ENCODE data around the gene EPC1. TPM values are rescaled to one million over a fixed set of nuclear protein-coding genes. Genes with fewer than 3 reads are reported as not detected.
A peak's percentile ranks its signal among the peaks of the same experiment; 100 is the strongest.

Gene EPC1
- total and polyA plus RNA-seq, 10 of the 15 experiments (the other 5 are each of a cell fraction or from before 2014, with no cell fraction given): 6.8 to 59.2 (median 19.4) TPM

DNA sequence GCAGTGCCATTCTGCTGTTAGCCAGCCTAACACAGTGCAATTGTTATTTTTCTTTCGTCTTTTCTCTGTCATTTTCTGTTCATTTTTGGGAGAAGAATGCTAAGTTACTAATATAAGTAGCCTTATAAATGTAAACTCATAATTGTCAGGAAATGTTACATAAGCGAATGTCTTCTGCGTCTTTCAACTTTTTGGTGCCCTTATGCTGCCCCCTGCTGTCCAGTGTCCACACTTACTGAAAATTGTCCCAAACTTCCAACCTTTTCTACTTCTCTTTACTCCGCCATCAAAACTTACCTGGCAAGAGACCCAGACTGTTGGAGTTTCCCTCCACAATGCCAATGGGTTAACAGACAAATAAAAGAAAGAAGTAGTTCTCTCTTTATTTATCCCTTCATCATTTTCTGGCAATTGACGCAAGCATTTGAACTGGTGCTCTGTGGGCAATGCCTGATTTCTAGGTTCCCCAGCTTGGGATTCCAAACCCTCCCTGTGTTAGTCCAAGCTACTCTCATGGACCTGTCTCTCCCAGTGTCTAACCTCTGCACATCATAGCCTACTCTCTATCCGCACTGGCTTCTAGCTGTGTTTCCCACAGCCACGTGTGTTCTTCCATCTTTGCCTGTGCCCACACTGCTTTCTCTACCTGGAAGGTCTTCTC is 21.0 kb upstream of the EPC1 start (continued):
- no peak for TF ChIP-seq MEF2B (IDR thresholded peaks at IDR 0.05; ENCODE audit: partially characterized antibody, poor library complexity, severe bottlenecking)
- TF ChIP-seq NRF1 (conservative IDR thresholded peaks at IDR 0.05; ENCODE audit: low read depth, low read length): no peak
- no peak for TF ChIP-seq NBN (IDR thresholded peaks at IDR 0.05)
- TF ChIP-seq ETV6 (conservative IDR thresholded peaks at IDR 0.05 in 1 of 2, IDR thresholded peaks at IDR 0.05 in 1 of 2; ENCODE audit: borderline replicate concordance in 1 of 2, low read depth in 1 of 2): no peak
- TF ChIP-seq KDM1A (IDR thresholded peaks at IDR 0.05; ENCODE audit: borderline replicate concordance): no peak
- 0 out of 2 replicates have a peak, but pooled peaks have one; percentile 23 for TF ChIP-seq BMI1 (IDR thresholded peaks at IDR 0.05; ENCODE audit: borderline replicate concordance)
- no peak for TF ChIP-seq GATAD2B (conservative IDR thresholded peaks at IDR 0.05; ENCODE audit: low read depth)
- TF ChIP-seq TCF3 (IDR thresholded peaks at IDR 0.05; ENCODE audit: borderline replicate concordance, insufficient read depth, low read depth, low read length): no peak
- no peak for TF ChIP-seq SUZ12 (IDR thresholded peaks at IDR 0.05; ENCODE audit: unreplicated experiment)
- TF ChIP-seq, protein P1, sequence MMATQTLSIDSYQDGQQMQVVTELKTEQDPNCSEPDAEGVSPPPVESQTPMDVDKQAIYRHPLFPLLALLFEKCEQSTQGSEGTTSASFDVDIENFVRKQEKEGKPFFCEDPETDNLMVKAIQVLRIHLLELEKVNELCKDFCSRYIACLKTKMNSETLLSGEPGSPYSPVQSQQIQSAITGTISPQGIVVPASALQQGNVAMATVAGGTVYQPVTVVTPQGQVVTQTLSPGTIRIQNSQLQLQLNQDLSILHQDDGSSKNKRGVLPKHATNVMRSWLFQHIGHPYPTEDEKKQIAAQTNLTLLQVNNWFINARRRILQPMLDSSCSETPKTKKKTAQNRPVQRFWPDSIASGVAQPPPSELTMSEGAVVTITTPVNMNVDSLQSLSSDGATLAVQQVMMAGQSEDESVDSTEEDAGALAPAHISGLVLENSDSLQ (IDR thresholded peaks at IDR 0.05): no peak
- no peak for TF ChIP-seq ZSCAN29 (IDR thresholded peaks at IDR 0.05)
- peak; percentile 51; the same call in 1 of the 2 replicates for TF ChIP-seq RB1 (IDR thresholded peaks at IDR 0.05; ENCODE audit: borderline replicate concordance)
- TF ChIP-seq, protein P2, sequence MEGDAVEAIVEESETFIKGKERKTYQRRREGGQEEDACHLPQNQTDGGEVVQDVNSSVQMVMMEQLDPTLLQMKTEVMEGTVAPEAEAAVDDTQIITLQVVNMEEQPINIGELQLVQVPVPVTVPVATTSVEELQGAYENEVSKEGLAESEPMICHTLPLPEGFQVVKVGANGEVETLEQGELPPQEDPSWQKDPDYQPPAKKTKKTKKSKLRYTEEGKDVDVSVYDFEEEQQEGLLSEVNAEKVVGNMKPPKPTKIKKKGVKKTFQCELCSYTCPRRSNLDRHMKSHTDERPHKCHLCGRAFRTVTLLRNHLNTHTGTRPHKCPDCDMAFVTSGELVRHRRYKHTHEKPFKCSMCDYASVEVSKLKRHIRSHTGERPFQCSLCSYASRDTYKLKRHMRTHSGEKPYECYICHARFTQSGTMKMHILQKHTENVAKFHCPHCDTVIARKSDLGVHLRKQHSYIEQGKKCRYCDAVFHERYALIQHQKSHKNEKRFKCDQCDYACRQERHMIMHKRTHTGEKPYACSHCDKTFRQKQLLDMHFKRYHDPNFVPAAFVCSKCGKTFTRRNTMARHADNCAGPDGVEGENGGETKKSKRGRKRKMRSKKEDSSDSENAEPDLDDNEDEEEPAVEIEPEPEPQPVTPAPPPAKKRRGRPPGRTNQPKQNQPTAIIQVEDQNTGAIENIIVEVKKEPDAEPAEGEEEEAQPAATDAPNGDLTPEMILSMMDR (IDR thresholded peaks at IDR 0.05 in 2 of 3, conservative IDR thresholded peaks at IDR 0.05 in 1 of 3; ENCODE audit: control insufficient read depth in 2 of 3, extremely low read depth in 1 of 3, insufficient read depth in 1 of 3, low read depth in 3 of 3, low read length in 3 of 3): peak; percentile 61 to 80 (median 69)
- TF ChIP-seq, protein P3, sequence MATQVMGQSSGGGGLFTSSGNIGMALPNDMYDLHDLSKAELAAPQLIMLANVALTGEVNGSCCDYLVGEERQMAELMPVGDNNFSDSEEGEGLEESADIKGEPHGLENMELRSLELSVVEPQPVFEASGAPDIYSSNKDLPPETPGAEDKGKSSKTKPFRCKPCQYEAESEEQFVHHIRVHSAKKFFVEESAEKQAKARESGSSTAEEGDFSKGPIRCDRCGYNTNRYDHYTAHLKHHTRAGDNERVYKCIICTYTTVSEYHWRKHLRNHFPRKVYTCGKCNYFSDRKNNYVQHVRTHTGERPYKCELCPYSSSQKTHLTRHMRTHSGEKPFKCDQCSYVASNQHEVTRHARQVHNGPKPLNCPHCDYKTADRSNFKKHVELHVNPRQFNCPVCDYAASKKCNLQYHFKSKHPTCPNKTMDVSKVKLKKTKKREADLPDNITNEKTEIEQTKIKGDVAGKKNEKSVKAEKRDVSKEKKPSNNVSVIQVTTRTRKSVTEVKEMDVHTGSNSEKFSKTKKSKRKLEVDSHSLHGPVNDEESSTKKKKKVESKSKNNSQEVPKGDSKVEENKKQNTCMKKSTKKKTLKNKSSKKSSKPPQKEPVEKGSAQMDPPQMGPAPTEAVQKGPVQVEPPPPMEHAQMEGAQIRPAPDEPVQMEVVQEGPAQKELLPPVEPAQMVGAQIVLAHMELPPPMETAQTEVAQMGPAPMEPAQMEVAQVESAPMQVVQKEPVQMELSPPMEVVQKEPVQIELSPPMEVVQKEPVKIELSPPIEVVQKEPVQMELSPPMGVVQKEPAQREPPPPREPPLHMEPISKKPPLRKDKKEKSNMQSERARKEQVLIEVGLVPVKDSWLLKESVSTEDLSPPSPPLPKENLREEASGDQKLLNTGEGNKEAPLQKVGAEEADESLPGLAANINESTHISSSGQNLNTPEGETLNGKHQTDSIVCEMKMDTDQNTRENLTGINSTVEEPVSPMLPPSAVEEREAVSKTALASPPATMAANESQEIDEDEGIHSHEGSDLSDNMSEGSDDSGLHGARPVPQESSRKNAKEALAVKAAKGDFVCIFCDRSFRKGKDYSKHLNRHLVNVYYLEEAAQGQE (IDR thresholded peaks at IDR 0.05; ENCODE audit: low read depth, low read length): no peak
- no peak for TF ChIP-seq RCOR1 (conservative IDR thresholded peaks at IDR 0.05; ENCODE audit: low read depth, low read length)
- TF ChIP-seq NR2C1 (IDR thresholded peaks at IDR 0.05): no peak
- no peak for TF ChIP-seq EZH2 (IDR thresholded peaks at IDR 0.05; ENCODE audit: borderline replicate concordance, control insufficient read depth, low read depth, low read length)
- no peak for TF ChIP-seq TCF12 (IDR thresholded peaks at IDR 0.05; ENCODE audit: low read depth, low read length)
- TF ChIP-seq, protein P4, sequence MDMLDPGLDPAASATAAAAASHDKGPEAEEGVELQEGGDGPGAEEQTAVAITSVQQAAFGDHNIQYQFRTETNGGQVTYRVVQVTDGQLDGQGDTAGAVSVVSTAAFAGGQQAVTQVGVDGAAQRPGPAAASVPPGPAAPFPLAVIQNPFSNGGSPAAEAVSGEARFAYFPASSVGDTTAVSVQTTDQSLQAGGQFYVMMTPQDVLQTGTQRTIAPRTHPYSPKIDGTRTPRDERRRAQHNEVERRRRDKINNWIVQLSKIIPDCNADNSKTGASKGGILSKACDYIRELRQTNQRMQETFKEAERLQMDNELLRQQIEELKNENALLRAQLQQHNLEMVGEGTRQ (IDR thresholded peaks at IDR 0.05; ENCODE audit: borderline replicate concordance, low read depth, low read length): no peak
- no peak for TF ChIP-seq NFYA (IDR thresholded peaks at IDR 0.05; ENCODE audit: borderline replicate concordance, low read depth, low read length)
- no peak for TF ChIP-seq IKZF1 (conservative IDR thresholded peaks at IDR 0.05)
- TF ChIP-seq SRF (IDR thresholded peaks at IDR 0.05; ENCODE audit: low read depth in 2 of 2, low read length in 2 of 2): no peak
- TF ChIP-seq KAT2A (conservative IDR thresholded peaks at IDR 0.05; ENCODE audit: control insufficient read depth, low read depth, low read length): no peak

All from GM12878 (cell line).